K562 treated with DMSO at 1 percent for 48 hours (cell line): ENCODE measurements around the gene C4orf50. TPM values are rescaled to one million over a fixed set of nuclear protein-coding genes. Genes with fewer than 3 reads are reported as not detected.

Experiments
- total RNA-seq: library from RNA; unstranded; fragments of 300-600 nt; gene quantifications from 2 replicates; pipeline ENCODE4 v1.2.3, GENCODE V29; 2022; ENCODE audit warnings: low replicate concordance; ENCODE audit errors: extremely low read depth

Gene C4orf50
- total RNA-seq, result not detected in 2 replicates

DNA sequence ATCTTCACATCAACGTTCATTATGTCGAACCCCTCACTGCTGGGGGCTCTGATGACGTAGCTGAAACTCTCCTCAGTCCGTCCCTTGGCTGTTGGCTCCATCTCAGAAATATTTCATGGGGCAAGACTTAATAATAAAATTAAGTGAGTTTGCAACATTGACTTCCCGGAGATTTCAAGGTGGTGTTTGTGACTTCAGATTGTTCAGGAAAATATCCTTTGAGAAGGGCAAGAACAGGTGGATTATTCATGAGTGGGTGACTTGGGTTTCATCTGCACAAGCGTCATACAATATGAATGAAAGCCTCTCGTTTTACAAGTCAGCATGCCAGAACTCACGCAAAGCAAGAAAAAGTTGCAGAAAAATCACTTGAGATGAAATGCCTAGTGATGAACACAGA lies at the start of gene C4orf50:
TSS of gene C4orf50 (minus strand) at position 101 of the 400 bp plus-strand sequence.

DNA sequence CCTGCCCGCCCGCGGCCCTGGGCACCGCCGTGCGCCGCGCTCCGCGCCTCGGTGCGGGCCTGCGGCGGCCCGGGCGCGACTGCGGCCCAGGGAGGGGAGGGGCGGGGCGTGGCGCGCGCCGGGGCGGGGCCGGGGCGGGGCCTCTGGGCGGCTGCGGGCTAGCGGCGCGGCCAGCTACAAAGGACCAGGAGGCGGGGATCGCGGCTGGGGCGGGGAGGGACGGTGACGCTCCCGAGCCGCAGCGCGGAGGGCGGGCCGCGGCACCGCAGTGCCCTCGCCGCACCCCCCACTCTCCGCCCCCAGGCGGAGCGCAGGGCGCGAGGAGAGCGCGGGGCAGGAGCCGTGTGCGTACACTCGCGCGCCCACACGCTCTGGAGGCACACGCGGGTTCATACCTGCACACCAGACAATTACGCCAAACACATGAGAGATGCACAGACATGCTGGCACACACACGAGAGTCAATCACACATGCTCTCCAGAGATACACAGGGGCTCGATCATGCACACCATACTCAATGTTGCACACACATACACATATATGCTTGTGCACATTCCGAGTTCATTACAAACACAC lies 125.1 kb downstream of the C4orf50 start, which contains the start of gene CRMP1:
TSS of gene CRMP1 (minus strand) at position 83 of the 577 bp plus-strand sequence. CDS start 117 bp downstream, outside the sequence.

Other genes with a start within 250 kb of the C4orf50 start
- gene CRMP1, start 125.3 kb downstream of the C4orf50 start, total RNA-seq, result not detected in 2 replicates
- not detected in 2 replicates for gene JAKMIP1, start 182.1 kb upstream of the C4orf50 start, total RNA-seq